ENCODE data around the gene CMSS1.
"Not testable (repeated sequence)": the region's sequence is repeated elsewhere in the genome, so short reads cannot be mapped to it uniquely, and the experiment has no call there.

Gene CMSS1

DNA sequence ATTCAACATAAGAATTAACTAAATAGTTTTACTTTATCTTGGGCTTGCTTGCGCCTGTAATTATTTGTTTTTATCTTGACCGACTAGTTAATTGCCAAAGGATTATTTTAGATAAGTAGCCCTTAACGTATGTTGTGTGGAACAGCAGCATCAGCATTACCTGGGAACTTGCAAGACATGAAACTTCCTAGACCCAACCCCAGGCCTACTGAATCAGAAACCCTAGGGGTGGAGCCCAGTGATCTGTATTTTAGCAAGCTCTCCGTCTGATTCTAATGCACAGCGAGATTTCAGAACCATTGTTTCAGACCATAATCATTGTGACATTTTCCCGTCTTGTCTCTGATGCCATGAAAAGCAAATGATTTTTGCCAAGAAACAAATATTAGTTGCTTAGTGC lies 265.5 kb downstream of the CMSS1 start:
- no peak for DNase-seq (ENCODE audit: low read depth)

DNA sequence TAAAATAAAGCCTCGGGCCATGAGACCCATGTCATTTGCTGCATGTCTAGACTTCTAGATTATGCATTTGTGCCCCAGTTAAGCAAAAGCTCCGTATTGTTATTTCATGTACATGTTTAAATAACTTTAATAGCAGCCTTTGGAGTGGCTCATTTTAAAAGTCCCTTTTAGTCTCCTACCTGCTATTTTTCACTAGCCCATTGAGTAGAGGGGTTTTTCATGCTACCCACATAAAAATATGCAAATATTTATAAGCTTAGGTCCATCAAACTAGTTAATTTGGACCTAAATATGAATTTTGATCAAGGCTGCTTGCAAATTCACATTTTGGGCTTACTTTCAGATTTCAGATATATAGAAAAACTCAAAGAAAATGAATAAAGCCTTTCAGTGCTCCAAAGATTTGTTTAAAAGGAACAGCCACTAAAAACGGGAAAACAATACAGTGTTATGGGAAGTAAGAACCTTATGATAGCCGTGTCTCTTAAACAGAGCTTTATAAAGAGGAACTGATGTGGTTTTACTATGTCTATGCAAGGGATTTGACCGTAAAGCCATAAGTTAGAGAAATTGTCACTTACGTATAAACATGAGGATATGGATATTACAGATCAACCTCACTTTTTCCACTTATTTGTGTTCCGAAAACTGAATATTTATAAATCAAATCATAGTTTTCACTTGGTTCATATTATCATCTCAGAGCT lies 266.6 kb downstream of the CMSS1 start:
- DNase-seq (ENCODE audit: low read depth) = no peak

DNA sequence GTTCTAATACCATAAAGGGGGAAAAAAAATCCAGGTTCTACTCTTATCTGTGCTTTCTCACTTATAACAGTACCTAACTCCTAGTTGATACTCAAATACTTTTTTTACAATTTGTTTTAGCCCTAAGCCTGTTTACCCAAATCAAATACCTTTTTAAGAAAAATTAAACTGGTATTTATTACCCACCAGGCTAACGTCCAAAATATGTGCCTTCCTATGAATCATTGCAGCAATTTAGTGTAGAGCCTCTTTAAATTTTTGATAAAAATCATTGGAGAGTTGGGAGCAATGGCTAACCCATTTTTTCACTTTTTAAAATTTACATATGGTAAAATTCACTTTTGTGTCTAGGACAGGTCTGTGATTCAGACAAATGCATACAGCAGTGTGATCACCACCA lies 268.7 kb downstream of the CMSS1 start:
- no peak for DNase-seq (ENCODE audit: low read depth)

GRCh38 chr3:100087198-100087597 lies 269.5 kb downstream of the CMSS1 start:
- DNase-seq (ENCODE audit: low read depth) = no peak

- DNase-seq (ENCODE audit: low read depth) = no peak
Observed at GRCh38 chr3:100088735-100089368, 271.2 kb downstream of the CMSS1 start.

DNA sequence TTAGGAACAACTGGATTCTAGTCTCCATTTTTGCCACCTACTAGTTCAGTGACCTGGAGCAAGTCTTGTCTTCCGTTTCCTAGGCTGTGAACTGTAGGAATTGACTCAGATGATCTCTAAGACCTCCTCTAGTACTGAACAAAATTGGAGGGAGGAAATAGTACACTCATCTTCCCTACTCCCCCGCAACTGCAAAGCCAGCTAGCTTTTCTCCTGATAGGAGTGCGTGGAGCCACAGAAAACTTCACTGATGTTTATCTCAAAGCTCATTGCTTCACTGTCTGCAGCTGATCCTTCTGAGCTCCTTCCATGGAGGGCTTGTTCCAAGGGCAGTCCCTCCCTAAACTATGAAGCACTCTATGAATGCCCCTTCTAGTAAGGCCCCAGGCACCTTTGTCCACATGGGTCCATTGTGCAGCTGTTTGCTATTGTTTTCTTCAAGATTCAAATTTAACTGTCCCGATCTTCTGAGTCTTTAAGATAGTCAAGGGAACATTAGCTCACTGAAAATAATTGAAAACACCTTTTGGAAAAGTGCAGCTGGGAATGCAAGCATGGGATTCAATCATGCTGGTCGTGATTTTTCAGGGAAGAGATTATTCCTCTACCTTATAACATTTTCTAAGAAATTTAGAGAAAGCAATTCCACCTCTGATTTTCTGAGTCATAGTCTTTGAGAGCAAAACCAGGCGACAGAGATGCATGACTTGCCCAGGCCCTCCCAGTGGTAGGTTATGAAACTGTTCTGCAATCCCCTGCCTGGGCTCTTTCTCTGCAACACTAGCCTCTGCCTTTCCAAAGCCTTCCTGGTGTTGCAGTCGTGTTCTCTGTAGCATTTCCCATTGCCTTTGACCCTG lies 272.4 kb downstream of the CMSS1 start:
- DNase-seq (ENCODE audit: low read depth) = no peak

- DNase-seq (ENCODE audit: low read depth) = no peak
Observed at GRCh38 chr3:100090669-100091005, 273.0 kb downstream of the CMSS1 start.

DNA sequence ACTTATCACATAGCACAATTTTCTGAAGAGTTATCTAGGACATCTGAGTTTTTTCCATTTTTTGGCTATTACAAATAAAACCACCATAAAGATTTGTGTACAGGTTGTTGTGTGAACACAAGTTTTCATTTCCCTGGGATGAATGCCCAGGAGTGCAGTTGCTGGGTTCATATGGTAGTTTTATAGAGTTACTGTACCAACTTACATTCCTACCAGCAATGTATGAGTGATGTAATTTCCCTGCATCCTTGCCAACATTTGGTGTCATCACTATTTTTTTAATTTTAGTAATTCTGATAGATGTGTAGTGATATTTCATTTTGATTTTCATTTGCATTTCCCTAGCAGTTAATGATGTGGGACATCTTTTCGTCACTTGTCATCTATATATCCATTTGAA lies 276.2 kb downstream of the CMSS1 start:
- no peak for DNase-seq (ENCODE audit: low read depth)

GRCh38 chr3:100096286-100096685 lies 278.6 kb downstream of the CMSS1 start:
- DNase-seq (ENCODE audit: low read depth) = not testable (repeated sequence)

DNA sequence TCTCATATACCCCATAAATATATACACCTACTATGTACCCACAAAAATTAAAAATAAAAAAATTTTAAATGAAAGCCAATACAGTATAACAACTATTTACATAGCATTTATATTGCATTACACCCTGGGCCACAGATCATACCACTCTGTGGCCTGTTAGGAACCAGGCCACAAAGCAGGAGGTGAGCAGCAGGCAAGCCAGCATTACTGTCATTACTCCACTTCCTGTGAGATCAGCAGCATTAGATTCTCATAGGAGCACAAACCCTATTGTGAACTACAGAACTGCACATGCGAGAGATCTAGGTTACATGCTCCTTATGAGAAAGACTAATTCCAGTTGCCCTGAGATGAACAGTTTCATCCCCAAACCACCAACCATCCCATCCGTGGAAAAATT lies 279.2 kb downstream of the CMSS1 start:
- DNase-seq (ENCODE audit: low read depth) = no peak

DNA sequence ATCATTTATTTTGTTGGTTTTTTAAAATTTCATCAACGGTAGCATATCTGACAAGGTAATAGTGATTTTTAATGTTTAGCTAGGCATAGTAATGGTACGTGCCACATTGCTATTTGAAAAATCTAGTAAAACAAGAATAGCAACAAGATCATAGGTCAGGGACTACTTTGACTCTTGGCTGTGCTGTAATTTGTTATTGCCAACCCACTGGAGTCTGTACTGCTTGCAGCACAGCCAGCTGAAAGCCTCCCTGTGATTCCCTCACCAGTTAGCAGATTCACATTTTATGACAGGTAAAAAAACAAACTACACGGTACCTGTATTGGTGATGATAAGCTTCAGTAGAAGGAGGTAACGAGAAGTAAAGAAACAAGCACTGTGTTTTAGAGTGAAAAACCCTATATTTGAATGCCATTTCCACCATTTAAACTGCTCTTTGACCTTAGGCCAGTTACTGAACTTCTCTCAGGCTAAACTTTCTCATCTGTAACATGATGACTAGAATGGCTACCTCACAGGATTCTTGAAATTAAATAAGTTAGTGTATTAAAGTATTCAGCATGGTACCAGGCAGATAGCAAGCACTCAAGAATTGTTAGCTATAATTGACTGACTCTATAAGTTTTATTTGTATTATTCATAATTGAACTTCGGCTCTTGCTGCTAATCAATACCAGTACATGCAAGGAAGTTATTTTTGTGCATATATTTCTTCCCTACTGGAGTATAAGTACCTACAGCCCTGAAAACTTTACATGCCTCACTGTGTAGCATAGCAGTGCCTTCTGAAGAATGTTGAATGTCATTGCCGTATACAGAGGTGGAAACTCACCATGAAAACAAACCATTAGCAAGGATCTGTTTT lies 280.5 kb downstream of the CMSS1 start:
- DNase-seq (ENCODE audit: low read depth) = no peak

GRCh38 chr3:100098784-100099070 lies 281.1 kb downstream of the CMSS1 start:
- DNase-seq (ENCODE audit: low read depth) = no peak

DNA sequence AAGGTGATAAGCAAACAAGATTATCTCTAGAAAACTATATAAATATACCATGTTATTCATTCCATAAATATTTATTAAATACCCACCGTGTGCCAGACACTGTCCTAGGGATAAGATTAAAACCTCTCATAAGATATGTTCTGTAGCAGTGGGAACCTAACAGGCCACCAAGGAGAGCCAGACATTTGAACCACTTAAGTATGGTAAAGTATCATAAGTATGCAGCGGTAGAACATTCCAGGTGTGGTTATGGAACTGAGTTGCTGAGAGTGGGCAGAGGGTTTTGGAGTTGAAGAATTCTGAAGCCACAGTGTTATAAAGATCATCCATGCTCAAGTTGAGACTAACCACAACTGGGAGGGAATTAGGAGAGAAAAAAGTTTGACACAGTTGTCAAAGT lies 282.0 kb downstream of the CMSS1 start:
- DNase-seq (ENCODE audit: low read depth) = no peak

DNA sequence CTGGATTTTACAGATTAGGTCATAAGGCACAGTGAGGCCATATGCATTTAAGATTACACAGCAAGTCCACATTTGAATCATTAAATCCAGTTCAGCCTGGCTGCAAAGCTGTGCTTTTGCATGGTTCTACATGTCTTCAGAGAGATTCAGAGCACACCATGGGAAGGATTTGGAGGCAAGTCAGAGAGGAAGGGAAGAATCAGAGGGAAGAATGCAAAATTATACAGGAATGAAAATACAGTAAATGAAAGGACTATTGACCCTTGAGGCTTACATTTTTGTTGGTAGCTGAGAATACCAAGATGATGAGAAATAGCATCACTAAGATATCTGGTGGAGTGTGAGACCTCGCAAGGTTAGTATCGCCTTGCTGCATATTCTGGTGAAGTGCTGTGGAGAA lies 282.8 kb downstream of the CMSS1 start:
- no peak for DNase-seq (ENCODE audit: low read depth)

DNA sequence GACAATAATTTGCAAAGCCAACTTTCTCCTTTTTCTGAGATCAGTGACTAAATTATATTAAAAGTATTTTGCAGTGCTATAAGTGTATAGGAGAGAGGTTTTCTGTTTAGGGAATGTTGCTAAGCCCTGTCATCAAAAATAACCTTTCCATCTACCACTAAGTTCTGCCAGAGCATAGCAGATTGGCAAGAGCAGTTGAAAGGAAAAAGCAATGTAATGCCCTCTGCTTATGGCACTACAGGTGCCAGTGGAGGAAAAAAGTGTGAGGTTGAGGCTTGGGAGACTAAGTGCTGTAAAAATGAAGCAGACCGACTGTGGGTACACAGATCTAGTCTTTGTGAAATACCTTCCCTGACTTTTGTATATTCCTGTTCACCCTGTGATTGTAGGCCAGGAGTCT lies 285.1 kb downstream of the CMSS1 start:
- DNase-seq (ENCODE audit: low read depth) = no peak

- no peak for DNase-seq (ENCODE audit: low read depth)
Observed at GRCh38 chr3:100103558-100104441, 286.1 kb downstream of the CMSS1 start.

DNA sequence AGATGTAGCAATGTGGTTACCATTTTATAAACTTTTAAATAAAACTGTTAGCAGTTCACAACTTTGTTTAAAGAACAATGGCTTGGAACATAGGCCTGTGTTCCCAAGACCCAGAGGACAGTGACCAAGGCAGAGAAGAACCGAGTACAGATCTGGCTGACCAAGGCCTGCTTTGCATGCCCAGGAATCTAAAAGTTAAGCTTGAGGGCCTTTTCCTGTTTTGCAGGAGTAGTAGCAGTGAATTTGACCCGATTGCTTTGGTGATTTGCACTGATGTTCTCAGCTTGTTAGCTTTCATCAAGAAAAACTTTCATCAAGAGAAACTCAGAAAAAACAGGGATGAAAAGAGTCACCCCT lies 286.8 kb downstream of the CMSS1 start:
- no peak for DNase-seq (ENCODE audit: low read depth)

- no peak for DNase-seq (ENCODE audit: low read depth)
Observed at GRCh38 chr3:100104817-100105413, 287.3 kb downstream of the CMSS1 start.

DNA sequence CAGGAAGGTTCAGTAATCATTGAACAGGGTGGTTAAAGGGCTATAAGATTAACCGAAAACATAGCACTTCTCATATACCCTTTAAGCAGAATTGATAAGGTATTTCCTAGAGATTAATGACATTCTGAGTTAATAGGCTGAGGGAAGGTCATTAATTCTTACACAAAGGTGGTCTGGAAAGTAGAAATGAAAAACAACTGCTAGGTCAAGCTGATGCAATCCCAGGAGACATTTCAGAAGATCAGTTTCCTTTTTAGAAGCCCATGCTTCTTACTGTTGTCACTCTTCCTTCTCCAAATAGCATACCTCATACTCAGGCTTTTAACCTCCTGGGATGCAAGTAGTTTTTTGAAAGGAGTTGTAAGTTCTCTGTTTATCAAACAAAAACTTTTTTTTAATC lies 287.8 kb downstream of the CMSS1 start:
- DNase-seq (ENCODE audit: low read depth) = no peak

DNA sequence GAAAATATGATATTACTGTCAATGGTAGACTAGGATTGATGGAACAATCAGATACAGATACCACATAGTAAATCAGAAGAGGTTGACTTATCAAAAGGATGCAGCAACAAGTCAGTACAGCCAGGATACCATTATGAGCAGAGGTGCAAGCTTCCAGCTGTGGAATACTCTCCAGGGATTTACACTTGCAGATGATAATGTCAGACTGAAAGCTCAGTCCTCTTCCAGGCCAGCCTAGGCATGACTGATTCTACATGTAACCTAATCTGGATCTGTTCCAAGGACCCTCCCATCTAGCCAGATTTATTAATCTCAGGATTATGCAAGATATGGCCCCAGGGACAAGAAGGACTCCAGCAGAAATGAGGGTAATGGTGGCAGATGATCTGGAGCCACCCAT lies 288.4 kb downstream of the CMSS1 start:
- DNase-seq (ENCODE audit: low read depth) = no peak

DNA sequence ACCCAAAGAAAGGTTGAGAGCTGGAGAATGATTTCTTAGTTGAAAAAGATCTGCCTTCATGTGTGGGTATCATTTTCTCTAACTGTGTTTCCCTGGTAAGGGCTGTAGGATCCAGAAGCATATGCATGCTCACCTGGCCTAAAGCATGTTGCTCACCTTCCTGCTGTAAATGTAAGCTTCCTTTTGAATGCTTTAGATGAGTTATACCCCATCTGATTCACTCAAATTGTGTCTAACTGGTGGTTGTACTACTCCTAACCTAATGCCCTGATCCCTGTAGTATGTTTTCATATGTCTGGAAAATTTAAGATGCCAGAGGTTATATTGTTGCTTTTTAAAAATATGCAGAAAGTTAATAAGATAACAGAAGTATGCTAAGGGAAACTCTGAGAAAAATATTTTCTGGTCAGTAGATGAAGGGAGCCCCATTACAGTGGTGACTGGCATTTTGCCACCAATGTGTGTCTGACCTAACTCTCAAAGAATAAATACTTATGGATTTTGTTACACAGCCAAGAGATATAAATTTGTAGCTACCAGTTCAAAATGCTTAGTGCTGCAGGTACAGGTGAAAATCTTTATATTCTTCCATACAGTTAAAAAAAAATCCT lies 289.0 kb downstream of the CMSS1 start:
- no peak for DNase-seq (ENCODE audit: low read depth)
